AG08395 (cell line): Measurements from ENCODE around the gene AP5B1.
"Not testable (repeated sequence)": the region's sequence is repeated elsewhere in the genome, so short reads cannot be mapped to it uniquely, and the experiment has no call there.

ENCODE experiments used
- DNase-seq: peaks from one replicate; pipeline ENCODE4 v3.0.0; 2012; ENCODE audit warnings: mixed read lengths, low spot score

Gene AP5B1

DNA sequence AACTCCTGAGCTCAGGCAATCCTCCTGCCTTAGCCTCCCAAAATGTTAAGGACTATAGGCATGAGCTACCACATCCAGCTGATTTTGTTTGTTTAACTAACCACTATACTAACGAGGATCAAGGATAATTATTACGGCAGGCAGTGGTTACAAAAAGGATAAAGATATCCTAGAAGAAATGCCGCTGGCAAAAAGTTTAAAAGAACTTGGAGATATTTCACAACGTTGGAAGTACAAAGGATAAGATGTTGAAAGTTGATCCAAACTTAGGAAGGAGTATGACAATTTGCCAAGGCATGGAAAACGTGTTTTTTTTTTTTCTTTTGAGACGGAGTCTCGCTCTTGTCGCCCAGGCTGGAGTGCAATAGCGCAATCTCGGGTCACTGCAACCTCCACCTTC is 13.4 kb downstream of the AP5B1 start:
- no peak for DNase-seq

DNA sequence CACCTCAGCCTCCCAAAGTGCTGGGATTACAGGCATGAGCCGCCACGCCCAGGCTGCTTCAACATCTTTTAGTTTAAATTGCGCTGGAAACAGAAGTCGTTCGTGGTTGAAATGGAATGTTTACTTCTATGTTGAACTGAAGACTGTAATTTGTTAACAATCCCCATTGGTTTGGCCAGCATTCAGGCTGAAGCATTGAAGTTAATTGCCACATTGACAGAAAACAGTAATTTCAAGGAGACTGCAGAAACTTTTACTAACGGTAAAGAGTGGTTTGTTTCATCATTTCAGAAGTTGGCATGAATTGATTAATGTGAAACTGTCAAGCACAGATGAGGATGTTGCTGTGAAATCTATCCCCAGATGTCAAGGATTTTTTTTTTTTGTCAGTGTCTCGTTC is 14.2 kb downstream of the AP5B1 start:
- DNase-seq: peak; percentile 75

GRCh38 chr11:65764434-65764833 is 16.3 kb downstream of the AP5B1 start:
- DNase-seq: no peak

GRCh38 chr11:65762816-65763215 is 18.0 kb downstream of the AP5B1 start:
- not testable (repeated sequence) for DNase-seq

GRCh38 chr11:65762169-65762568 is 18.6 kb downstream of the AP5B1 start:
- DNase-seq: not testable (repeated sequence)

DNA sequence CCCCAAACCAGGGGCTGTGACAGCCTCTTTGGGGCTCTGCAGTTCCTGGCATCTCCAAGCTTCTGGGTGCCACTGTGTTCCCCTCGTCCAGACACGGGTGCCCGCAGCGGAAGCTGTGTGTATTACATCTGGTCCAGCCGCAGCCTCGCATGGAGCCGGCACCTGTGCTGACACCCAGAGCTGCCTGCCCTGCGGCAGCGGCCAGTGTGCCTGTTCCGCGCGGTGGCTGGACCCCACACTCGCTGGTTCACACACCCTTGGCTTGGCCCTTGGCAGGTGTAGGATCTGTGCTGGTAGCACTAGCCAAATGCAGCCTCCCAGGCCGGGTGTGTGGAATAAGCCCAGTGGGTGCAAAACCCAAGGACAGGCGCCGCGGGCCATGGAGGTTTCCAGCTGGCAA is 35.7 kb downstream of the AP5B1 start:
- DNase-seq: no peak

GRCh38 chr11:65744699-65745042 is 36.1 kb downstream of the AP5B1 start:
- DNase-seq: no peak

GRCh38 chr11:65744026-65744698 is 36.6 kb downstream of the AP5B1 start:
- peak; percentile 26 for DNase-seq

DNA sequence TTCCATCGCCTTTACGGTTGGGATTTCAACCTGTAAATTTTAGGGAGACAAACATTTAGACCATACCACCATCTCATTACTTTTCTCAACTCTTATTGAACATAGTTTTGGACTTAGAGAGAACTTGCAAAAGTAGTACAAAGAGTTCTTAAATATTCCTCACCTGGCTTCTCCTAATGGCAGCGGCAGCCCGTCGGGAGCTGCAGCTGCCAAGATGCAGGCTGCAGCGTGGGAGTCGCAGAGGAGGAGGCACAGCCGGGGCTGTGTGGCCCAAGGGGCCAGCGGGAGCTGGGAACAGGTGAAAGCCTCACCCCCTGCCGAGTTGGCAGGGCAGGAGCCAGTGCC is 37.1 kb downstream of the AP5B1 start:
- DNase-seq: no peak

- no peak for DNase-seq
Measured at GRCh38 chr11:65742353-65742752, 38.4 kb downstream of the AP5B1 start.

- DNase-seq: no peak
Measured at GRCh38 chr11:65741185-65741584, 39.6 kb downstream of the AP5B1 start.

- no peak for DNase-seq
Measured at GRCh38 chr11:65739022-65739421, 41.8 kb downstream of the AP5B1 start.

DNA sequence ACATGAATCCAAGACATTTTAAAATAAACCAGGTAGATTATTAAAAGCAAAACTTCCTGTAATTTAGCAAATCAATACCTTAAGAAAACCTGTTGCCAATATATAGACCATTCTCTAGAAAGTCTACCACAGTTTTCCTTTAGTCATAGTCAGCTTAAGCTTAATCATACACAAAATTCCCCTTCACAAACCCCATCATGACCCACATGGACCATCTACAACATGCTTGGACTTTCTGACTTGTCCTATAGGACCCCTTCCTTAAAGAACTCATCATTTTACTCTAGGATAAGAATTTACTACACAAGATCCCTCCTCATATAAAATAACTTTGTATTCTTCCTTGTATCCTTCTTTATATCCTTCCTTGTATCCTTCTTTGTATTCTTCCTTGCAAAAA is 44.0 kb downstream of the AP5B1 start:
- DNase-seq: no peak

DNA sequence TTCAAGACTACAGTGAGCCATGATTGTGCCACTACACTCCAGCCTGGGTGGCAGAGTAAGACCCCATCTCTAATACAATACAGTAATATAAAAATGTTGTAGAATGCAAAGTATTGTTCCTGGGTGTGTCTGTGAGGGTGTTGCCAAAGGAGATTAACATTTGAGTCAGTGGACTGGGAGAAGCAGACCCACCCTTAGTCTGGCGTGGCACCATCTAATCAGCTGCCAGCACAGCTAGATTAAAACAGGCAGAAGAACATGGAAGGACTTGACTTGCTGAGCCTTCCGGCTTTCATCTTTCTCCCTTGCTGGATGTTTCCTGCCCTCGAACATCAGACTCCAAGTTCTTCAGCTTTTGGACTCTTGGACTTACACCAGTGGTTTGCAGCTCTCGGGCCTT is 45.7 kb downstream of the AP5B1 start:
- not testable (repeated sequence) for DNase-seq

- DNase-seq: no peak
Measured at GRCh38 chr11:65730461-65730860, 50.3 kb downstream of the AP5B1 start.

DNA sequence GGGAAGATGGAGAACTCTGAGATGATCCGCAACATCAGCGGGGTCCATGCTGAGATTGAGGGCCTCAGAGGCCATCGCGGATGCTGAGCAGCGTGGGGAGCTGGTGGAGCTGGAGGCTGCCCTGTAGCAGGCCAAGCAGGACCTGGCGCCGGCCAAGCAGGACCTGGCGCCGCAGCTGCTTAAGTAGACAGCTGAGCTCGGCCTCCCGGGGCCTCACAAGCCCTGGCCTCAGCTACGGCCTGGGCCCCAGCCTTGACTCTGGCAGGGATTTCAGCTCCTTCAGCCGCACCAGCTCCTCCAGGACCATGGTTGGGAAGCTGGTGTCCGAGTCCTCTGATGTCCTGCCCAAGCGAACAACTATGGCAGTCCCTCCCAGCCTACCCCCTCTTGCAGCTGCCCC is 52.9 kb downstream of the AP5B1 start:
- no peak for DNase-seq

- DNase-seq: no peak
Measured at GRCh38 chr11:65726660-65727059, 54.1 kb downstream of the AP5B1 start.
